Panc1 (cell line): ENCODE measurements around the gene IL1R2.

Experiments used
- CTCF ChIP-seq: fragments of 450-650 bp; IDR thresholded peaks from 2 replicates; pipeline ENCODE4 v1.5.1; 2017; ENCODE audit warnings: mild to moderate bottlenecking
- POLR2AphosphoS5 ChIP-seq: IDR thresholded peaks from 2 replicates; pipeline ENCODE4 v1.6.1; 2012; ENCODE audit warnings: mild to moderate bottlenecking, low read depth, low read length, moderate library complexity
- REST ChIP-seq, 2 experiments: IDR thresholded peaks; 2 replicates each; pipeline ENCODE4 v1.6.1; 2011 to 2012; ENCODE audit warnings: low read depth in 2 of 2, control low read depth in 1 of 2, low read length in 1 of 2, mild to moderate bottlenecking in 1 of 2, moderate library complexity in 1 of 2; ENCODE audit not compliant: insufficient read depth in 1 of 2
- SIN3A ChIP-seq: IDR thresholded peaks from 2 replicates; pipeline ENCODE4 v1.6.1; 2012; ENCODE audit warnings: low read depth, mild to moderate bottlenecking, low read length, moderate library complexity, borderline replicate concordance; ENCODE audit not compliant: insufficient read depth

- no peak for TF ChIP-seq POLR2AphosphoS5
- no peak for TF ChIP-seq SIN3A
- no peak for TF ChIP-seq REST (IDR thresholded peaks at IDR 0.05; ENCODE audit: insufficient read depth in 1 of 2, low read depth in 2 of 2, low read length in 1 of 2)
- TF ChIP-seq CTCF = peak; percentile 81
Observed at GRCh38 chr2:102005989-102006885, 14.5 kb downstream of the IL1R2 start.
